NCI-H2196 (cell line): ENCODE results near the gene SH3GL1.
"Not testable (repeated sequence)": the region's sequence is repeated elsewhere in the genome, so short reads cannot be mapped to it uniquely, and the experiment has no call there.

ENCODE experiments used
- DNase-seq: peaks from one replicate; lab custom pipeline; 2025; ENCODE audit not compliant: unreplicated experiment; lab: John Stamatoyannopoulos, UW

The SH3GL1 gene

DNA sequence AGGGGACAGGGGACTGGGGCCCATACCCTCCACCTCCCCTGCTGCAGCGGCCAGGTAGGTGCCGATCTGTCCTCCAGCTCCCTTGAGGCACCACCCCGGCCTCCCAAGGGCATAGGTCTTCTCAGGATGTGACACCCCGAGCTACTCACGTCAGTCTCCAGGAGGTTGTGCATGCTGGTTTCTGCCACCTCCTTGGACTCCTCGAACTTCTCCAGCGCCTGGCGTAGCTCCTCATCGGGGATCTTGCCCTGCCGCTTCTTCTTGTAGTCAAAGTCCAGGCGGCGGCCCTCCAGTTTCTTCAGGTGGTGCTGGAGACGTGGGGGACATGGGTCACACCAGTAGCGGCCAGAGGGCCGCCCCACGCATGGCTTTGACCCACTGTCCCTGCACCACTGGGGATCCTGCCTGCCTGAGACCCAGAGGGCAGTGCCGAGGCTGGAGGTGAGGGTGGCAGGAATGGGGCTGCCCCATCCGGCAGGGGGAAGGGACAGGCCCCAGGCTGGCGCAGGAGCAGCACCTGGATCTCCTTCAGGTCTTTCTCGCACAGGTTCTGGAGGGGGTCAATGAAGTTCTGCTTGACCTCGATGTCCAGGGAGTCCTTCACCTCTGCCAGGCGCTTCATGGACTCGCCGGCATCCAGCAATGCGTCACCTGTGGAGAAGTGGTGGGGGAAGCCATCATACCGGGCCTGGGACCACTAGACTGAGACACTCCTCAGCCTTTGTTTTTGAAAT is 36.6 kb downstream of the SH3GL1 start:
- DNase-seq = no peak

GRCh38 chr19:4362831-4363545 is 37.4 kb downstream of the SH3GL1 start:
- DNase-seq = peak; percentile 28

GRCh38 chr19:4362101-4362828 is 38.1 kb downstream of the SH3GL1 start:
- no peak for DNase-seq

DNA sequence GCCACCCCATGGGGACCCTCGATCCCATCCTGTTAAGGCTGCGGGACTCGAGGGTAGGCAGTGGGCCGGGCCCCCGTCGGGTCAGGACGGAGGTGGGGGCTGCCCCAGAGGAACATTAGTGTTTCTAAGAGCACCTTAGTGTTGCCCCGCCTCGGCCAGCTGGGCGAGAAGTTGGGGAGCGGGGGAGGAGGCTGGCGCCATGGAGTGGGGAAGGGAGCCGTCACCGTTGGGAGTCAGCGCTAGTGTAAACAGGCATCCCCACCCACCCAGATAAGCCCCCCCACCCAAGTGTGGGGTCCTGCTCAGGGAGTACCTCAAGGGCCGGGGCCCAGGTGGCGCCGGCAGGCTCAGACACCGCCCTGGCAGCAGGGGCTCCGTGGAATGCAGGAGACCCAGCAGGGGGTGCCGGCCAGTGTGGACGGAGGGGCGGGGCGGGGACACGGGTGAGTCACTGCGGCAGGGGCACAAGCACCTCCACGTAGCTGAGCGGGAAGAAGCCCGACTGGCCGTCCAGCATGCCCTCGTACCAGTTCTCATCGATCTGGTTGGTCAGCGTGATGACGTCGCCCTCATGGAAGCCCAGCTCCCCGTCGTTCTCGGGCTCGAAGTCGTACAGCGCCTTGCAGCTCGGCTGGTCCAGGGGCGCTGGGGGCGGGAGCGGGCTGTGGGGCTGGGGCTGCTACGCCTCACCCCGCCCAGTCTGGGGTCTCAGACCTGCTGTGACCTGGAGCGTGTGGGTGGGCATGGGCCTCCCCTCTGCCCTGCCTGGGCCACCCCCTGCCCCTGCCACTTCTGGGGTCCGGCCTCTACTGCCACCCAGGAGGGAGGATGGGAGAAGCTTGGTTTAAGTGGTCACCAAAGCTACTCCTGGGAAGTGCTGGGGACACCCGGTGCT is 38.9 kb downstream of the SH3GL1 start:
- no peak for DNase-seq

DNA sequence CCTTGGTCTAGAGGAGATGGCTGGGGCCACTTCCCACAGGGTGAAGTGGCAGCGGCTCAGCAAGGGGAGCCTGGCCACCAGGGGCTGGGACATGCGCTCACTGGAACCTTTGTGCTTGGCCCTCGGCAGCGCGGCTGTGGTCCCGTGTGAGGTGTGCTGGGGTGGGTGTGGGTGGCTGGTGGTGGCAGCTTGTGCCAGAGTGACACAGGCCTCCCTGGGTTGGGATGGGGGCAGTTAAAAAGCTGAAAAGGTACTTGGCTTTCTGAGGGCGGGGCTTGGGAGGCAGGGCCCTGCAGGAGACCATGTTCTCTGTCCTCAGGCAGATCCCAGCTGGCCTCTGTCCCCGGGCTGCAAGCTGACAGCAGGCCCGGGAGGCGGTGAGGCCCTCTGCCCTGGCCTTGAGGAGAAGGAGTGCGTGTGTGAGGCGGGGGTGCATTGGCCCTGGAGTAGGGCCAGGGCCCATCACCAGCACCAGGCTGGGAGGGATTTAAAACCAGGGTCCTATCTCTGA is 39.7 kb downstream of the SH3GL1 start:
- DNase-seq = no peak

GRCh38 chr19:4360081-4360569 is 40.2 kb downstream of the SH3GL1 start:
- DNase-seq = no peak

DNA sequence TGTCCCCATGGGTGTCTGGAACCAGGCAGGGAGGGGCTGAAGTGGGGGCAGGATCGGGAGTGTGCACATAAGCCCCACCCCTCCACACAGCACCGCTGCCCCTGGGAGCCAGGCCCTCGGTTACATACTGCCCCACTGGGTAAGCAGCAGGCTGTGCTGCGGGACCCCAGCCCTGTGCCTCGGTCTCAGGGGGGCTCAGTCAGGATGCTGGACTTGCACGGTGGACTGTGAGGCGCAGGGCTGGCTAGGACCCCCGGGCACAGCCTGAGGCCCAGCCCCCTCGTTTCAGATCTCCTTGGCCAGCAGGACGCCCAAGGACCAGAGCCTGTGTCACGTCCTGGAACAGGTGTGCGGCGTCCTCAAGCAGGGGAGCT is 40.7 kb downstream of the SH3GL1 start:
- no peak for DNase-seq

DNA sequence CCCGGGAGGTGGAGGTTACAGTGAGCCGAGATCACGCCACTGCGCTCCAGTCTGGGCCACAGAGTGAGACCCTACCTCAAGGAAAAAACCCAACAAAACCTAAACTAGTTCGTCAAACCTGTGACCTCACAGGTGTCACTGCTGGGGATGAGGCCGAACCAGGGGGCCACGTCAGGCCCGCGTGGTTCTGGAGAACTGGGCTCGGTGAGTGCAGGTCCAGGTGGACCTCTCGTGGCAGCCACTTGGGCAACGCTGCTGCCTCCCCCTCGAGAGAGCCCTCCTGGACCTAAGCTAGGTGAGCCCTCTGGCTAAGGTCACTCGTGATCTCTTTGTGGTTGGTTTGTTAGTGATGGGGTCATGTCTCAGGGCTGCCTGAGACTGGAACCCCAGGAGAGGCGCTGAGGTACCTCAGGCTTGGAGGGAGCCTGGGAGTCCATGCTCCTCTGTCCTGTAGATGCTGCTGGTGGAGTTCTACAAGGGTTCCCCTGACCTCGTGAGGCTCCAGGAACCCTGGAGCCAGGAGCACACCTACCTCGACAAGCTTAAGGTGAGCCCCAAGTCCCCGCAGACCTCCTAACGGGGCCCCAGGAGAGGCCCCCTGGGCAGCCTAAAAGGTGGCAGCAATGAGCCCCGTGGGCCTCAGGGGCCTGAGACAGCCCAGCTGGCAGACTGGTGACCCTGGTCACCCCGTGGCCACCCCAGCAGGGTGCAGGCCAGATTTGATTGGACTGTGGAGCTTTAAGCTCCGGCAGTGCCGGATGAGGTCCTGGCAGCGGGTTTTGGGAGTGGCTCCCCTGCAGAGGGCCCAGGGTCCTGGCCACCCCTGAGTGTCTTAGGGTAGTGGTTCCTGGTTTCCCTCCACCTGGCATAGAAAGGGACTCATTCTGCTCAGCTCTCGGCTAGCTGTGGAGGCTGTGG is 41.4 kb downstream of the SH3GL1 start:
- no peak for DNase-seq

DNA sequence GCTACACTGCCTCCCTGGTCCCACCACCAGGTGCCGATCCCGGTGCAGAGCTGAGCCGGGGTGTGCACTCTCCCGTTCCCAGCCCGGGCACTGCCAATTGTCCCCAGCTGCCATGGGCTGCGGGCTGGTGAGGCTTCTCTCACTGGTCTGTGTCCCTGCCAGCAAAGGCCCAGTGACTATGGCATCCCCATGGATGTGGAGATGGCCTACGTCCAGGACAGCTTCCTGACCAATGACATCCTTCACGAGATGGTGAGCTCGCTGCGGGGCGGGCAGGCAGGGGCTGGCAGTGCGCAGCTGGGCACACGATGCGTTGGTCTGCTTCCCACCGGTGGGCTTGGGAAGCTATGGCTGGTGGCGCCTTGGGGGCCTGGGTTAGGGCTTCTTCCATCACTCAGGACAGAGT is 42.4 kb downstream of the SH3GL1 start:
- no peak for DNase-seq

DNA sequence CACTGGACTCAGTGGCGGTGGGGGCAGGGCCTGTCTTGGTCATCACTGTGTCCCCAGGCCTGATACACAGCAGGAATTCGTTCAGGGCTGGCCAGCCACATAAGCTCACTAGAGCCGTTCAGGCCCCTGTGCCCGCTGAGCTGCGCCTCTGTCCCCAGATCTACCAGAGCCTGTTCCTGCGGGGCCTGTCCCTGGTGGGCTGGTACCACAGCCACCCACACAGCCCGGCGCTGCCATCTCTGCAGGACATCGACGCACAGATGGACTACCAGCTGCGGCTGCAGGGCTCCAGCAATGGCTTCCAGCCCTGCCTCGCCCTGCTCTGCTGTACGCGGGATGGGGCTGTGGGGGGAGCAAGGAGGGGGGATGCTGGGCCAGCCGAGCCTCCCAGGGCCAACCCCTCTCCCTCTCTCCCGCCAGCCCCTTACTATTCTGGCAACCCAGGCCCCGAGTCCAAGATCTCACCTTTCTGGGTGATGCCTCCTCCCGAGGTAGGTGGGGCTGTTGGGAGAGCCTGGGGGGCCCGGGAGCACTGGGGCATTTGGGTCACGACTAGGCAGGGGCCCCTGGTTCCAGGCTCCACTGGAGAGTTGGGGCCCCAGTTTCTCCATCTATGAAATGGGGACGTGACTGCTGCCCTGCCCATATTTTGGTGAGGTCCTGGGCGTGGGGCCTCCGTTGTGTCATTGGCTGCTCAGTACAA is 43.1 kb downstream of the SH3GL1 start:
- no peak for DNase-seq

- DNase-seq = no peak
Observed at GRCh38 chr19:4354897-4355296, 45.5 kb downstream of the SH3GL1 start.

- no peak for DNase-seq
Observed at GRCh38 chr19:4354282-4354681, 46.1 kb downstream of the SH3GL1 start.

DNA sequence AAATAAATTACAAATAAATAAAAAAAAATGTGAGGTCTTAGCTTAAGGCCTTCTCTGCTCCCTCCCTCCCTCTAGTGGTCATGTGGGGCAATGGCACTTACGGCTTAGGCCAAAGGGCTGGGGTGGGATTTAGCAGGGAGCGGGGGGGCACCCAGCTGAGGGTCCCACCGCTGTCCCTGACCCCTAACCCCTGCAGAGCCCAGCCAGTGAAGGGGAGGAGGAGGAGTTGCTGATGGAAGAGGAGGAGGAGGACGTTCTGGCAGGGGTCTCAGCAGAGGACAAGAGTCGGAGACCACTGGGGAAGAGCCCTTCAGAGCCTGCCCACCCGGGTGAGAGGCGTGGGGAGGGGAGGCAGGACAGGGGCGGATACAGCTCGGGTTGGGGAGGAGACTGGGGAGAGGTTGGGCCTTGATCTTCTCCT is 47.6 kb downstream of the SH3GL1 start:
- DNase-seq = peak; percentile 66

DNA sequence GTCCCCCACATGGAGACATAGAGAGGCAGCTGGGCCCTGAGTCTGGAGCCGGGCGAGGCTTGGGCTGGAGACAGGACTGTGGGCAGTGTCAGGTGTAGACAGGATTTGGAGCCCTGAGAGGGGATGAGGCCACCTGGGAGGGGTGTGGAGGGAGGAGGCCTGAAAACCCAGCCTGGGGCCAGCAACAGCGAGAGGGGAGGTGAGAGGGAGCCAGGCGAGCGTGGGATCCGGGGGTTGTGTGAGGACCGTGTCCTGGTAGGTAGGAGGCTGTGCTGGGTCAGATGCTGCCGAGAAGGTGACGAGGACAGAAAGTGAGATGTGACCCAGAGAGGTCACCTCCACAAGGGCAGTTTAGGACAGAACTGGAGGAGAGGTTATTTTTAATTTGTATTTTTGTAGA is 49.6 kb downstream of the SH3GL1 start:
- no peak for DNase-seq

DNA sequence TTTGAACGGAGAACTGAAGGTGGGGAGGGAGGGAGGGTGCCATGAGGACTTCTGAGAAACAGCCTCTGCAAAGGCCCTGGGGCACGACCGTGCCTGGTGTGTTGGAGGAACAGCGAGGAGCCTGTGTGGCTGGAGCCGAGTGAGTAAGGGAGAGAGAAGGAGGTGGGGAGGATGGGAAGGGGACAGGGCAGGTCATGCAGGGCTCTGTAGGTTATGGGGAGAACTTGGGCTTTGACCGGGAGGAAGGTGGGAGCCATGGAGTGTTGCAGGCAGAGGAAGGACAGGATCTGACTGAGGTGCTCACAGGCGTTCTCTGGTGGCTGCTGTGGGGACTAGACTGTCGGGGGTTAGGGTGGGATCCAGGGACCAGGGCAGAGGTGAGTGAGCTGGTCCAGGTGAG is 50.2 kb downstream of the SH3GL1 start:
- DNase-seq = no peak

DNA sequence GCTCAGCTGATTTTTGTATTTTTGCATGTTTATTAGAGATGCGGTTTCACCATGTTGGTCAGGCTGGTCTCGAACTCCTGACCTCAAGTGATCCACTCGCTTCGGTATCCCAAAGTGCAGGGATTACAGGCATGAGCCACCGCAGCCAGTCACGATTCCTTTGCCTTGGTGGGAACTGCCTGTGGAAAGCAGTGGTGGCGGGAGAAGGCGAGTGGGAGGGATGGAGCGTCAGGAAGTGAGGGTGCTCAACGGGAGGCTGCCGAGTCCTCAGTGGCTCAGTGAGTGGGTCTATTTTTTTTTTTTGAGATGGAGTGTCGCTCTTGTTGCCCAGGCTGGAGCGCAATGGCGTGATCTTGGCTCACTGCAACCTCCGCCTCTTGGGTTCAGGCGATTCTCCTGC is 51.1 kb downstream of the SH3GL1 start:
- not testable (repeated sequence) for DNase-seq

DNA sequence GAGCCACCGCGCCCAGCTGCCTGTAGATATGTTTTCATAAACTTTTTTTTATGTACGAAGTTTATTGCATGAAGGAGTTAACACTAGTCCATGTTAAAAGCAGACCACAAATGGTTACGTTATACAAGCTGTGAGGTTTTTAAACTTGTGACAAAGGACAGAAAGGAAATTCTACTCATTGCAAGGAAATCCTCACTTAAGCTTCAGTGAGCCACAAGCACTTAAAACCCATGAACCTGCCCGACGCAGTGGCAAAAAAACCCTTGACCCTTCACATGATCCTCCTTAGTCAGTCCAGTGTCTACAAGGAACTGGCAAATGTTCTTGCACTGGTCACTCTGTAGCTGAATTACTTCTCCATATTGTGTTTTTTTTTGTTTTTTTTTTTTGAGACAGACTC is 52.8 kb downstream of the SH3GL1 start:
- no peak for DNase-seq

DNA sequence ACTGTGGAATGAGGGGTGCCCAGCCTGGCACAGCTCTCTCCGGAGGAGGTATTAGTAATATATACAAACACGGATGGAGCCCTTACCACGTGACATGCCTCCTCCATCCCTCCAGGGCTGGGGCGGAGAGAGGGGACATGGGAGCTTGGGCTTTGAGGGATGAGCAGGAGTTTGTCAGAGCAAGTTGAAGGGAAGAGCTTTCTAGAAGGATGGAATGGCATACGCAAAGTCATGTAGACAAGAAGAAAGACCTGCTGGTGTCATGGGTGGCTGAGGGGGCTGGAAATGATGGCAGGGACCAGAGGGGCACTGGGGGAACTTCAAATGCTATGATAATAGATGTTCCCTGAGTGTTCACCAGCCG is 54.3 kb downstream of the SH3GL1 start:
- DNase-seq = no peak
